H1 (cell line): Measurements from ENCODE around the gene AANAT. TPM values are rescaled to one million over a fixed set of nuclear protein-coding genes. Genes with fewer than 3 reads are reported as not detected.

Experiments
- CTCF ChIA-PET: fragments of 300-600 bp; sonication (Branson Sonifier 250); formaldehyde crosslinking; loops from one replicate; lab custom pipeline; 2021; ENCODE audit not compliant: partially characterized antibody; lab: Charles Lee
- POLR2A ChIA-PET: fragments of 300-600 bp; sonication (Branson Sonifier 250); formaldehyde crosslinking; loops from one replicate; lab custom pipeline; 2021; ENCODE audit warnings: inconsistent platforms; ENCODE audit not compliant: partially characterized antibody; lab: Charles Lee
- DNase-seq, 2 experiments: peaks; one replicate each; pipeline versions ENCODE4 v3.0.0 to v3.0.0-alpha.2; 2010 to 2022; ENCODE audit warnings: low spot score in 2 of 2, low read depth in 1 of 2, mixed read lengths in 1 of 2
- FAIRE-seq: peaks from 2 replicates; lab custom pipeline; 2011; peaks lifted over from hg19 to GRCh38; lab: Jason Lieb, UNC
- H2AFZ ChIP-seq: 2 replicates; pipeline ENCODE4 v1.8.1; 2012; ENCODE audit warnings: low read length, inconsistent platforms
- H2AK5ac ChIP-seq: 2 replicates; pipeline ENCODE4 v1.6.1; 2013; ENCODE audit warnings: low read depth, low read length
- H2BK120ac ChIP-seq: replicated peaks from 2 replicates; pipeline ENCODE3; 2013; ENCODE audit warnings: low read depth, low read length, inconsistent platforms
- H2BK12ac ChIP-seq: 2 replicates; pipeline ENCODE4 v1.6.1; 2013; ENCODE audit warnings: low read depth, low read length
- H2BK15ac ChIP-seq: 2 replicates; pipeline ENCODE4 v1.6.1; 2013; ENCODE audit warnings: low read length
- H2BK20ac ChIP-seq: 2 replicates; pipeline ENCODE4 v1.6.1; 2013; ENCODE audit warnings: low read length
- H2BK5ac ChIP-seq: 2 replicates; pipeline ENCODE4 v1.6.1; 2013; ENCODE audit warnings: low read depth, low read length
- H3K14ac ChIP-seq: 2 replicates; pipeline ENCODE4 v1.6.1; 2013; ENCODE audit warnings: inconsistent platforms; ENCODE audit not compliant: insufficient read length
- H3K18ac ChIP-seq: 2 replicates; pipeline ENCODE4 v1.6.1; 2013; ENCODE audit warnings: low read length; ENCODE audit errors: extremely low read depth
- H3K23ac ChIP-seq: 2 replicates; pipeline ENCODE4 v1.6.1; 2013; ENCODE audit warnings: inconsistent platforms; ENCODE audit not compliant: insufficient read length
- H3K23me2 ChIP-seq: 2 replicates; pipeline ENCODE4 v1.6.1; 2013; ENCODE audit warnings: low read depth, low read length
- H3K27ac ChIP-seq: 2 replicates; pipeline ENCODE4 v1.6.1; 2011; ENCODE audit warnings: low read depth, low read length, inconsistent platforms
- H3K27me3 ChIP-seq, 4 experiments: replicated peaks in 1 of 4; 1 replicate in 1 of 4; 2 replicates in 3 of 4; pipeline versions ENCODE4 v1.6.1 to v1.8.1; 2011 to 2013; ENCODE audit warnings: low read length in 3 of 4, mild to moderate bottlenecking in 3 of 4, inconsistent platforms in 2 of 4, mixed read lengths in 2 of 4, moderate library complexity in 1 of 4; ENCODE audit not compliant: control insufficient read depth in 3 of 4, insufficient read depth in 3 of 4; ENCODE audit errors: extremely low read depth in 1 of 4
- H3K36me3 ChIP-seq, 4 experiments: 2 replicates each; pipeline versions ENCODE4 v1.6.1 to v1.8.1; 2011 to 2013; ENCODE audit warnings: mild to moderate bottlenecking in 4 of 4, low read length in 3 of 4, moderate library complexity in 2 of 4, control low read depth in 1 of 4, inconsistent platforms in 1 of 4; ENCODE audit not compliant: insufficient read depth in 4 of 4, control insufficient read depth in 2 of 4
- H3K4ac ChIP-seq: replicated peaks from 2 replicates; pipeline ENCODE3; 2013; ENCODE audit warnings: low read length, low read depth, mixed read lengths, inconsistent platforms; ENCODE audit not compliant: insufficient read length
- H3K4me1 ChIP-seq, 4 experiments: replicated peaks in 1 of 4; 1 replicate in 1 of 4; 2 replicates in 3 of 4; pipeline versions ENCODE4 v1.6.1 to v1.8.1; 2011 to 2013; ENCODE audit warnings: low read length in 3 of 4, inconsistent platforms in 2 of 4, mixed read lengths in 1 of 4; ENCODE audit not compliant: insufficient read depth in 4 of 4, control insufficient read depth in 3 of 4
- H3K4me2 ChIP-seq, 2 experiments: 2 replicates each; pipeline versions ENCODE4 v1.6.1 to v1.8.1; 2011 to 2013; ENCODE audit warnings: low read depth in 2 of 2, low read length in 2 of 2, control low read depth in 1 of 2, inconsistent platforms in 1 of 2, mild to moderate bottlenecking in 1 of 2; ENCODE audit not compliant: insufficient read depth in 1 of 2
- H3K4me3 ChIP-seq, 4 experiments: fragments of 200-600, 300-600 bp in 1 of 4; sonication (generic), shearing (Covaris generic), sonication (Bioruptor Twin) in 1 of 4; 2 replicates each; pipeline versions ENCODE4 v1.5.1 to v1.8.1; 2011 to 2016; ENCODE audit warnings: low read length in 4 of 4, low read depth in 3 of 4, control low read depth in 2 of 4, inconsistent platforms in 2 of 4, mild to moderate bottlenecking in 2 of 4, mixed read lengths in 1 of 4, moderate library complexity in 1 of 4; ENCODE audit not compliant: insufficient read depth in 2 of 4; ENCODE audit errors: extremely low read depth in 1 of 4
- H3K56ac ChIP-seq: replicated peaks from 2 replicates; pipeline ENCODE3; 2013; ENCODE audit warnings: low read depth, mild to moderate bottlenecking, mixed read lengths, low read length, inconsistent platforms; ENCODE audit not compliant: insufficient read length
- H3K79me1 ChIP-seq: 2 replicates; pipeline ENCODE4 v1.6.1; 2013; ENCODE audit warnings: low read depth, low read length, control low read depth
- H3K79me2 ChIP-seq, 2 experiments: 2 replicates each; pipeline versions ENCODE4 v1.6.1 to v1.8.1; 2012 to 2013; ENCODE audit warnings: low read length in 2 of 2, mild to moderate bottlenecking in 2 of 2, inconsistent platforms in 1 of 2; ENCODE audit not compliant: insufficient read depth in 2 of 2, control insufficient read depth in 1 of 2
- H3K9ac ChIP-seq, 4 experiments: replicated peaks in 1 of 4; 1 replicate in 1 of 4; 2 replicates in 3 of 4; pipeline versions ENCODE4 v1.6.1 to v1.8.1; 2011 to 2013; ENCODE audit warnings: low read depth in 3 of 4, low read length in 3 of 4, control low read depth in 2 of 4, mild to moderate bottlenecking in 2 of 4, moderate library complexity in 2 of 4, inconsistent platforms in 1 of 4; ENCODE audit errors: extremely low read depth in 1 of 4
- H3K9me3 ChIP-seq, 2 experiments: 2 replicates each; pipeline versions ENCODE4 v1.6.1 to v1.8.1; 2012 to 2013; ENCODE audit warnings: mild to moderate bottlenecking in 2 of 2, moderate library complexity in 2 of 2, control low read depth in 1 of 2, inconsistent platforms in 1 of 2, low read depth in 1 of 2, low read length in 1 of 2, mixed read lengths in 1 of 2; ENCODE audit not compliant: insufficient read depth in 2 of 2
- H4K20me1 ChIP-seq, 2 experiments: replicated peaks in 1 of 2; 2 replicates each; pipeline versions ENCODE3 to v1.8.1; 2011 to 2013; ENCODE audit warnings: inconsistent platforms in 2 of 2, low read length in 2 of 2, mild to moderate bottlenecking in 1 of 2; ENCODE audit not compliant: insufficient read depth in 2 of 2, control insufficient read depth in 1 of 2
- H4K5ac ChIP-seq: 2 replicates; pipeline ENCODE4 v1.6.1; 2013; ENCODE audit warnings: low read length, low read depth, mixed read lengths, inconsistent platforms; ENCODE audit not compliant: insufficient read length
- H4K8ac ChIP-seq: 2 replicates; pipeline ENCODE4 v1.8.0; 2013; ENCODE audit warnings: mild to moderate bottlenecking, moderate library complexity, low read length, inconsistent platforms; ENCODE audit not compliant: insufficient read depth; ENCODE audit errors: extremely low read depth
- H4K91ac ChIP-seq: replicated peaks from 2 replicates; pipeline ENCODE3; 2013; ENCODE audit warnings: low read length, mixed read lengths, inconsistent platforms; ENCODE audit not compliant: insufficient read length
- ASH2L ChIP-seq: fragments of 200-600, 300-600 bp; sonication (generic); IDR thresholded peaks from one replicate; pipeline ENCODE4 v1.7.1; 2017; ENCODE audit warnings: low read length
- BCL11A ChIP-seq, 2 experiments: IDR thresholded peaks; one replicate each; pipeline ENCODE4 v1.6.1; 2011; ENCODE audit warnings: low read depth in 2 of 2, low read length in 2 of 2, mild to moderate bottlenecking in 2 of 2
- BRCA1 ChIP-seq: IDR thresholded peaks from 2 replicates; pipeline ENCODE4 v1.6.1; 2012; ENCODE audit warnings: low read depth, low read length, improper control_type of control experiment
- CHD1 ChIP-seq: IDR thresholded peaks from 2 replicates; pipeline ENCODE4 v1.6.1; 2012; ENCODE audit warnings: low read depth, low read length, improper control_type of control experiment
- CREB1 ChIP-seq: IDR thresholded peaks from 2 replicates; pipeline ENCODE4 v1.6.1; 2012; ENCODE audit warnings: inconsistent platforms
- E2F6 ChIP-seq: IDR thresholded peaks from 2 replicates; pipeline ENCODE4 v1.6.1; 2012; ENCODE audit warnings: inconsistent platforms
- NANOG ChIP-seq: IDR thresholded peaks from 2 replicates; pipeline ENCODE4 v1.6.1; 2011; ENCODE audit warnings: low read length, low read depth, mild to moderate bottlenecking, inconsistent platforms; ENCODE audit not compliant: insufficient read depth, poor library complexity, severe bottlenecking
- PHF8 ChIP-seq: fragments of 200-600 bp; sonication (generic); conservative IDR thresholded peaks from 2 replicates; pipeline ENCODE4 v1.7.1; 2012; ENCODE audit warnings: low read depth, mild to moderate bottlenecking, inconsistent platforms, low read length, moderate library complexity
- RFX5 ChIP-seq: IDR thresholded peaks from 2 replicates; pipeline ENCODE4 v1.6.1; 2011; ENCODE audit warnings: low read depth, low read length, improper control_type of control experiment, borderline replicate concordance
- SIX5 ChIP-seq: IDR thresholded peaks from 2 replicates; pipeline ENCODE4 v1.6.1; 2011; ENCODE audit warnings: mild to moderate bottlenecking, low read depth, low read length
- SP1 ChIP-seq: IDR thresholded peaks from 2 replicates; pipeline ENCODE4 v1.6.1; 2011; ENCODE audit warnings: low read depth, low read length
- WGBS, 2 experiments: shearing (Covaris generic) in 1 of 2; methylation state at CpG; one replicate each; pipeline versions ENCODE4 v1.1.6 to v1.1.7; 2013 to 2015; ENCODE audit warnings: low lambda C conversion rate in 2 of 2, mixed read lengths in 2 of 2, inconsistent platforms in 1 of 2, low coverage in 1 of 2, missing lambda C conversion rate in 1 of 2; ENCODE audit not compliant: insufficient replicate concordance in 2 of 2, insufficient coverage in 1 of 2, insufficient read length in 1 of 2; ENCODE audit errors: extremely low coverage in 1 of 2, missing lambda C conversion rate in 1 of 2; 5-methylcytosine and 5-hydroxymethylcytosine counted together
- polyA plus RNA-seq, 7 experiments: library from polyadenylated mRNA; depleted of rRNA in 3 of 7; stranded (reverse) in 5 of 7; unstranded in 2 of 7; fragments of >200 nt in 5 of 7; fragments of 200-250 nt in 2 of 7; gene quantifications; 1 replicate in 5 of 7; 2 replicates in 1 of 7; 4 replicates in 1 of 7; pipeline versions ENCODE4 v1.2.1 to v1.2.3, GENCODE V29; 2011 to 2013; ENCODE audit warnings: missing spikeins in 2 of 7, mixed read lengths in 2 of 7
- total RNA-seq: library from RNA; stranded (reverse); fragmentation: NEBNext Ultra II Directional; extraction: Animal tissue kit (Norgen Biotek cat#: 25700); gene quantifications from 2 replicates; pipeline ENCODE4 v1.2.1, GENCODE V29; 2021

Gene AANAT
- total and polyA plus RNA-seq, 2 of the 8 experiments (the other 6 are each of a cell fraction or from before 2014, with no cell fraction given): 0.53 TPM; not detected in 1

DNA sequence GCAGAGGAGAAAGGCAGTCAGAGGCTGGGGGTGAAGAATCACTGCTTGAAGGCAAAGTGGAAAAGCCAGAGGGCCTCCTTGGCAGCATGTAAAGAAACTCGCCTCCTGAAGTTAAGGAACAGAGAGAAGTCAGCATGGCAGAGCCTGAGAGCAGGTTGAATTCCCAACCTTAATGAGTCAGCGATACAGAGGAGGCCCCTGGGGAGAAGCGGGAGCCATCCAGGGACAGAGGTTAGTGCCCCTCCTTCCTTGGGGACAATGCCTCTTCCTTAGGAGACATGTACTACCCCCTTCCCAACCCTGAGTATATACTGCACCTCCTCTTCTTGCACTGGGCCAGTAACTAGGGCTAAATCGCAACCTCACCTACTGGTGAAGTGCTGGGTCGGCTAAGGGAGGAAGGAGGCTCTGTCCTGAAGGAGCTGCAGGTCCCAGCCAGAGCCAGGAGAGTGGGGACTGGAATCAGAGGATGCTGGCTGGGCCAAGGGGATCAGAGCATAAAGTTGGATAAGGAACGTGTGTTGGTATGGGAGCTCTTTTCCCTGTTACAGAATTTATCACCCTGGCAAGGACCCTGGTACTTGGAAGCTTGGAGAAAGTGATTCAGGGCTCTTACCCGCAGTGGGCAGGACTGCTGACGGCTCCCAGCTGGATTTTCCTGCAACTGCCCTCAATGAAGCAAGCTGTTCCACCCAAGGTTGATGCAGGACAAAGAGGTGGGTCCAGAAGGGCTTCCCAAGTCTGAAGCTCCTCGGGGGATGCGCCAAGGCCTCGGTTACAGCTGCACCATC is 5.4 kb upstream of the AANAT start:
- no peak overlapping the region for H3K4ac ChIP-seq
- DNase-seq (peak in 1 of 2 experiments; percentile 49), FAIRE-seq (no peak)
- H3K23ac ChIP-seq: no peak overlapping the region
- no peaks in the 10 kb centered on the region for H3K9me3 ChIP-seq
- H3K79me1 ChIP-seq: no peaks in the 10 kb centered on the region
- no peak overlapping the region; the same call in 1 of the 2 replicates for H2BK20ac ChIP-seq
- H2BK120ac ChIP-seq: no peak overlapping the region
- H3K18ac ChIP-seq: no peak overlapping the region; the same call in none of the 2 replicates
- H4K91ac ChIP-seq: peak overlapping the region; percentile 44
- H3K56ac ChIP-seq: no peak overlapping the region
- CTCF ChIA-PET: interaction anchor here (0.8 to 15.6 kb wide), 17 partner anchors 8 to 220 kb away, joined by 3 to 446 read pairs (median 4); partner anchors contain the start of genes PRCD, RHBDF2 and UBE2O
- H3K4me2 ChIP-seq: no peak overlapping the region
- TF ChIP-seq NANOG: no peak
- TF ChIP-seq ASH2L: no peak
- no peak for TF ChIP-seq E2F6
- TF ChIP-seq SIX5: no peak
- TF ChIP-seq RFX5: no peak
- no peak for TF ChIP-seq CHD1
- TF ChIP-seq SP1: no peak
- TF ChIP-seq PHF8: no peak
- TF ChIP-seq BRCA1: no peak
- TF ChIP-seq BCL11A (IDR thresholded peaks at IDR 0.05; ENCODE audit: low read depth in 2 of 2, low read length in 2 of 2): no peak
- no peak for TF ChIP-seq CREB1
- H3K14ac ChIP-seq: no peak overlapping the region
- no peak overlapping the region for H3K27ac ChIP-seq
- no peak overlapping the region for H4K5ac ChIP-seq
- H3K27me3 ChIP-seq: no peaks in the 10 kb centered on the region
- peak overlapping the region; percentile 30; the same call in 1 of the 2 replicates for H2BK5ac ChIP-seq
- H2AK5ac ChIP-seq: no peak overlapping the region; the same call in 1 of the 2 replicates
- no peak overlapping the region for H2BK12ac ChIP-seq
- peak overlapping the region; percentile 65; the same call in 1 of the 2 replicates for H4K8ac ChIP-seq
- WGBS, 2 experiments: 88% methylated on average over 11 of the region's 11 CpGs; no CpG with 5 or more reads in 1 of the 2 experiments
- no peak overlapping the region for H3K4me3 ChIP-seq
- no peaks in the 10 kb centered on the region for H3K36me3 ChIP-seq
- H3K79me2 ChIP-seq: no peaks in the 10 kb centered on the region
- no peak overlapping the region for H3K9ac ChIP-seq
- no peaks in the 10 kb centered on the region for H4K20me1 ChIP-seq
- no peak overlapping the region for H2BK15ac ChIP-seq
- peaks cover 0 to 11% (median 3%) of the 10 kb centered on the region in 4 experiments; a peak in 4 of 7 replicates for H3K4me1 ChIP-seq
- H2AFZ ChIP-seq: no peak overlapping the region
- H3K23me2 ChIP-seq: no peaks in the 10 kb centered on the region
- POLR2A ChIA-PET: interaction anchor here (1.2 to 1.3 kb wide), 3 partner anchors 9 to 40 kb away, joined by 3 to 5 read pairs (median 3); partner anchors contain the start of gene UBE2O
